SK-N-SH treated with all-trans-retinoic acid at 6 μM for 48 hours (cell line): ENCODE measurements around the gene YPEL2.

ENCODE experiments used
- ATAC-seq: fragments of 200-7000 bp; cut with Tn5 transposase; 3 replicates; pipeline ENCODE4 v1.9.1; 2020; ENCODE audit warnings: mild to moderate bottlenecking, moderate library complexity
- BACH2 ChIP-seq: fragments of 250-450 bp; sonication (Bioruptor Pico); IDR thresholded peaks from 2 replicates; pipeline ENCODE4 v1.9.0; 2021; ENCODE audit warnings: mild to moderate bottlenecking, borderline replicate concordance
- CREB5 ChIP-seq: fragments of 250-450 bp; sonication (Bioruptor Pico); IDR thresholded peaks from 2 replicates; pipeline ENCODE4 v1.5.1; 2020; ENCODE audit warnings: low read depth, mild to moderate bottlenecking, moderate library complexity
- CSDC2 ChIP-seq: fragments of 250-450 bp; sonication (Bioruptor Pico); IDR thresholded peaks from 2 replicates; pipeline ENCODE4 v1.5.0; 2020; ENCODE audit warnings: mild to moderate bottlenecking, moderate library complexity
- CSRNP3 ChIP-seq: fragments of 250-450 bp; sonication (Bioruptor Pico); IDR thresholded peaks from 2 replicates; pipeline ENCODE4 v1.5.1; 2021; ENCODE audit warnings: mild to moderate bottlenecking, moderate library complexity
- ESRRG ChIP-seq: fragments of 250-450 bp; sonication (Bioruptor Pico); IDR thresholded peaks from 2 replicates; pipeline ENCODE4 v1.6.1; 2021; ENCODE audit warnings: mild to moderate bottlenecking
- GLIS3 ChIP-seq: fragments of 250-450 bp; sonication (Bioruptor Pico); IDR thresholded peaks from 2 replicates; pipeline ENCODE4 v1.5.0; 2020; ENCODE audit warnings: mild to moderate bottlenecking, moderate library complexity
- ISL1 ChIP-seq: fragments of 250-450 bp; sonication (Bioruptor Pico); IDR thresholded peaks from 2 replicates; pipeline ENCODE4 v2.1.2; 2022; ENCODE audit warnings: mild to moderate bottlenecking, moderate library complexity
- OSR1 ChIP-seq: fragments of 250-450 bp; sonication (Bioruptor Pico); IDR thresholded peaks from 2 replicates; pipeline ENCODE4 v1.8.0; 2022; ENCODE audit warnings: moderate library complexity, mild to moderate bottlenecking, inconsistent platforms
- PATZ1 ChIP-seq: fragments of 250-450 bp; sonication (Bioruptor Pico); IDR thresholded peaks from 2 replicates; pipeline ENCODE4 v1.8.0; 2020; ENCODE audit warnings: mild to moderate bottlenecking, moderate library complexity, borderline replicate concordance
- POU6F1 ChIP-seq: fragments of 250-450 bp; sonication (Bioruptor Pico); IDR thresholded peaks from 2 replicates; pipeline ENCODE4 v1.8.0; 2021; ENCODE audit warnings: low read depth, mild to moderate bottlenecking, moderate library complexity, borderline replicate concordance
- PPARA ChIP-seq: fragments of 250-450 bp; sonication (Bioruptor Pico); IDR thresholded peaks from 2 replicates; pipeline ENCODE4 v1.5.0; 2020; ENCODE audit warnings: mild to moderate bottlenecking, borderline replicate concordance
- RARB ChIP-seq: fragments of 250-450 bp; sonication (Bioruptor Pico); IDR thresholded peaks from 2 replicates; pipeline ENCODE4 v1.8.0; 2021; ENCODE audit warnings: mild to moderate bottlenecking, moderate library complexity
- SNAI2 ChIP-seq: fragments of 250-450 bp; sonication (Bioruptor Pico); IDR thresholded peaks from 2 replicates; pipeline ENCODE4 v1.5.0; 2020; ENCODE audit warnings: mild to moderate bottlenecking, moderate library complexity
- TCF4 ChIP-seq: fragments of 250-450 bp; sonication (Bioruptor Pico); IDR thresholded peaks from 2 replicates; pipeline ENCODE4 v1.8.0; 2021; ENCODE audit warnings: mild to moderate bottlenecking, moderate library complexity, borderline replicate concordance
- TSHZ2 ChIP-seq: fragments of 250-450 bp; sonication (Bioruptor Pico); IDR thresholded peaks from 2 replicates; pipeline ENCODE4 v1.5.0; 2020; ENCODE audit warnings: mild to moderate bottlenecking, moderate library complexity
- ZC3H10 ChIP-seq: fragments of 250-450 bp; sonication (Bioruptor Pico); IDR thresholded peaks from 2 replicates; pipeline ENCODE4 v1.5.1; 2021; ENCODE audit warnings: mild to moderate bottlenecking, moderate library complexity
- ZFP3 ChIP-seq: fragments of 250-450 bp; sonication (Bioruptor Pico); IDR thresholded peaks from 2 replicates; pipeline ENCODE4 v1.5.0; 2020; ENCODE audit warnings: mild to moderate bottlenecking, moderate library complexity
- ZFP30 ChIP-seq: fragments of 450-650 bp; formaldehyde crosslinking; IDR thresholded peaks from 2 replicates; pipeline ENCODE4 v1.5.0; 2022; ENCODE audit warnings: mild to moderate bottlenecking, moderate library complexity
- ZNF565 ChIP-seq: fragments of 450-650 bp; formaldehyde crosslinking; conservative IDR thresholded peaks from 2 replicates; pipeline ENCODE4 v1.5.0; 2020; ENCODE audit warnings: low read depth, mild to moderate bottlenecking, moderate library complexity
- ZNF70 ChIP-seq: fragments of 450-650 bp; formaldehyde crosslinking; IDR thresholded peaks from 2 replicates; pipeline ENCODE4 v1.5.0; 2020; ENCODE audit warnings: mild to moderate bottlenecking, moderate library complexity
- ZNF8 ChIP-seq: fragments of 450-650 bp; formaldehyde crosslinking; IDR thresholded peaks from 2 replicates; pipeline ENCODE4 v1.5.0; 2020; ENCODE audit warnings: mild to moderate bottlenecking, moderate library complexity

The YPEL2 gene

GRCh38 chr17:59355702-59356325 is 24.4 kb downstream of the YPEL2 start:
- TF ChIP-seq GLIS3 (CRISPR knock-in tag) (no peak), CREB5 (no peak), PPARA (CRISPR knock-in tag) (no peak), ZC3H10 (CRISPR knock-in tag) (no peak), TCF4 (CRISPR knock-in tag) (no peak), BACH2 (CRISPR knock-in tag) (no peak), POU6F1 (CRISPR knock-in tag) (no peak), PATZ1 (CRISPR knock-in tag) (no peak), CSDC2 (no peak), RARB (CRISPR knock-in tag) (no peak), ISL1 (CRISPR knock-in tag) (no peak), OSR1 (CRISPR knock-in tag) (no peak), ZFP3 (CRISPR knock-in tag) (no peak), ZNF565 (CRISPR knock-in tag) (no peak), ZFP30 (CRISPR knock-in tag) (no peak), CSRNP3 (no peak), SNAI2 (no peak), ZNF8 (CRISPR knock-in tag) (no peak), ESRRG (CRISPR knock-in tag) (no peak)
- TF ChIP-seq, all 23 proteins: peak for 0
- ATAC-seq: no peak

GRCh38 chr17:59356543-59357218 is 25.2 kb downstream of the YPEL2 start:
- no peak for ATAC-seq
- no peak for TF ChIP-seq OSR1 (CRISPR knock-in tag)
- TF ChIP-seq ZNF8 (CRISPR knock-in tag): no peak
- TF ChIP-seq SNAI2: no peak
- TF ChIP-seq ZFP30 (CRISPR knock-in tag): no peak
- TF ChIP-seq TSHZ2: no peak
- TF ChIP-seq GLIS3 (CRISPR knock-in tag): no peak
- TF ChIP-seq CREB5: no peak
- TF ChIP-seq PPARA (CRISPR knock-in tag): no peak
- TF ChIP-seq TCF4 (CRISPR knock-in tag): no peak
- no peak for TF ChIP-seq ZC3H10 (CRISPR knock-in tag)
- no peak for TF ChIP-seq POU6F1 (CRISPR knock-in tag)
- no peak for TF ChIP-seq RARB (CRISPR knock-in tag)
- no peak for TF ChIP-seq ISL1 (CRISPR knock-in tag)
- no peak for TF ChIP-seq PATZ1 (CRISPR knock-in tag)
- no peak for TF ChIP-seq ZFP3 (CRISPR knock-in tag)
- TF ChIP-seq ZNF565 (CRISPR knock-in tag): no peak
- TF ChIP-seq CSRNP3: no peak
- TF ChIP-seq ZNF70 (CRISPR knock-in tag): no peak
